Measurements from ENCODE around the gene MMUT. TPM values are rescaled to one million over a fixed set of nuclear protein-coding genes. Genes with fewer than 3 reads are reported as not detected.
A peak's percentile ranks its signal among the peaks of the same experiment; 100 is the strongest.
"Not testable (repeated sequence)": the region's sequence is repeated elsewhere in the genome, so short reads cannot be mapped to it uniquely, and the experiment has no call there.

MMUT gene
- total and polyA plus RNA-seq, 5 donors, result 19.8 to 34.3 (median 27.5) TPM

GRCh38 chr6:49479308-49479970, 16.4 kb upstream of the MMUT start:
- Histone ChIP-seq H3K27me3 (ENCODE audit: control insufficient read depth, insufficient read depth) (no peaks in the 10 kb centered on the region), H3K4me1 (ENCODE audit: control insufficient read depth, insufficient read depth, low read length) (no peaks in the 10 kb centered on the region), H3K27ac (ENCODE audit: low read length) (no peak overlapping the region), H3K4me3 (ENCODE audit: low read length) (no peak overlapping the region), H3K9me3 (ENCODE audit: control insufficient read depth, low read length) (no peaks in the 10 kb centered on the region)
- intact Hi-C loops (cut with DNase I), result no loop called here
- WGBS, result 86% methylated on average over 3 of the region's 3 CpGs
- DNase-seq (no peak), ATAC-seq (no peak)

DNA sequence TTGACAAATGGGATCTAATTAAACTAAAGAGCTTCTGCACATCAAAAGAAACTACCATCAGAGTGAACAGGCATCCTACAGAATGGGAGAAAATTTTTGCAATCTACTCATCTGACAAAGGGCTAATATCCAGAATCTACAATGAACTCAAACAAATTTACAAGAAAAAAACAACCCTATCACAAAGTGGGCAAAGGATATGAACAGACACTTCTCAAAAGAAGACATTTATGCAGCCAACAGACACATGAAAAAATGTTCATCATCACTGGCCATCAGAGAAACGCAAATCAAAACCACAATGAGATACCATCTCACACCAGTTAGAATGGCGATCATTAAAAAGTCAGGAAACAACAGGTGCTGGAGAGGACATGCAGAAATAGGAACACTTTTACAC, 13.5 kb upstream of the MMUT start:
- ATAC-seq; H3K27ac ChIP-seq (ENCODE audit: low read length); intact Hi-C loops (cut with DNase I); H3K9me3 ChIP-seq (ENCODE audit: control insufficient read depth, low read length); H3K4me3 ChIP-seq (ENCODE audit: low read length); H3K4me1 ChIP-seq (ENCODE audit: control insufficient read depth, insufficient read depth, low read length); H3K27me3 ChIP-seq (ENCODE audit: control insufficient read depth, insufficient read depth); DNase-seq: not testable (repeated sequence)
- WGBS, result 96% methylated on average over 2 of the region's 2 CpGs

GRCh38 chr6:49468042-49468441, 5.0 kb upstream of the MMUT start:
- Histone ChIP-seq H3K27me3 (ENCODE audit: control insufficient read depth, insufficient read depth) (no peaks in the 10 kb centered on the region), H3K9me3 (ENCODE audit: control insufficient read depth, low read length) (no peaks in the 10 kb centered on the region), H3K27ac (ENCODE audit: low read length) (no peak overlapping the region), H3K4me3 (ENCODE audit: low read length) (no peak overlapping the region), H3K4me1 (ENCODE audit: control insufficient read depth, insufficient read depth, low read length) (no peaks in the 10 kb centered on the region)
- ATAC-seq (no peak), DNase-seq (no peak)
- intact Hi-C loops (cut with DNase I), result no loop called here
- 95% methylated on average over 9 of the region's 9 CpGs for WGBS

- Histone ChIP-seq H3K9me3 (ENCODE audit: control insufficient read depth, low read length) (no peaks in the 10 kb centered on the region), H3K4me1 (ENCODE audit: control insufficient read depth, insufficient read depth, low read length) (no peaks in the 10 kb centered on the region), H3K4me3 (ENCODE audit: low read length) (no peak overlapping the region), H3K27me3 (ENCODE audit: control insufficient read depth, insufficient read depth) (no peaks in the 10 kb centered on the region), H3K27ac (ENCODE audit: low read length) (no peak overlapping the region)
- DNase-seq (no peak), ATAC-seq (no peak)
- intact Hi-C loops (cut with DNase I), result no loop called here
- 93% methylated on average over 2 of the region's 2 CpGs for WGBS
These were observed 1.6 kb upstream of the MMUT start for GRCh38 chr6:49464691-49465090.

- DNase-seq (no peak), ATAC-seq (no peak)
- 2% methylated on average over 4 of the region's 4 CpGs for WGBS
- H3K9me3 ChIP-seq (ENCODE audit: control insufficient read depth, low read length), result no peaks in the 10 kb centered on the region
- no peaks in the 10 kb centered on the region for H3K27me3 ChIP-seq (ENCODE audit: control insufficient read depth, insufficient read depth)
- H3K27ac ChIP-seq (ENCODE audit: low read length), result peak overlapping the region; percentile 22
- intact Hi-C loops (cut with DNase I), result no loop called here
- peak overlapping the region; percentile 89 for H3K4me3 ChIP-seq (ENCODE audit: low read length)
- H3K4me1 ChIP-seq (ENCODE audit: control insufficient read depth, insufficient read depth, low read length), result no peaks in the 10 kb centered on the region
These were observed 537 bp upstream of the MMUT start for GRCh38 chr6:49463612-49463967.

DNA sequence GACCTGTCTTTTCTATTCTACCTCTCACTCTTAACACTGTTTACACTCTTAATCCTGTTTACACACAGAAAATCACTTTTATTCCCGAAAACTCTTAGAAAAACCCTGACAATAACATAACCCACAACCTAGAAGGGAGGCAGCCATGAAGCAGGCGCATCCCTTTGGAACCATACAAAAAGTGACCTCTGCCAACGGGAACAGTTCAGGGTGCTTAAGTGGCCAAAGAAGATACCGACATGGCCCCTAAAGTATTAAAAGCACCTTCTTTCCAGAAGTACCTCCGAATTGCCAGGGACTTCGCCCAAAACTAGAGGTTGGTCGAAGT, 490 bp downstream of the MMUT start:
- H3K4me1 ChIP-seq (ENCODE audit: control insufficient read depth, insufficient read depth, low read length), result no peaks in the 10 kb centered on the region
- intact Hi-C loops (cut with DNase I), result no loop called here
- ATAC-seq, result peak in 1 of 2 donors; percentile 28
- no peaks in the 10 kb centered on the region for H3K9me3 ChIP-seq (ENCODE audit: control insufficient read depth, low read length)
- DNase-seq, result no peak
- peak overlapping the region; percentile 90 for H3K27ac ChIP-seq (ENCODE audit: low read length)
- no peaks in the 10 kb centered on the region for H3K27me3 ChIP-seq (ENCODE audit: control insufficient read depth, insufficient read depth)
- 2% methylated on average over 7 of the region's 7 CpGs for WGBS
- peak overlapping the region; percentile 89 for H3K4me3 ChIP-seq (ENCODE audit: low read length)

- WGBS, result 32% methylated on average over 3 of the region's 3 CpGs
- Histone ChIP-seq H3K4me3 (ENCODE audit: low read length) (peak overlapping the region; percentile 89), H3K27me3 (ENCODE audit: control insufficient read depth, insufficient read depth) (no peaks in the 10 kb centered on the region), H3K27ac (ENCODE audit: low read length) (no peak overlapping the region), H3K9me3 (ENCODE audit: control insufficient read depth, low read length) (no peaks in the 10 kb centered on the region), H3K4me1 (ENCODE audit: control insufficient read depth, insufficient read depth, low read length) (no peaks in the 10 kb centered on the region)
- intact Hi-C loops (cut with DNase I), result no loop called here
- ATAC-seq (no peak), DNase-seq (no peak)
These were observed 982 bp downstream of the MMUT start for GRCh38 chr6:49462071-49462470.

DNA sequence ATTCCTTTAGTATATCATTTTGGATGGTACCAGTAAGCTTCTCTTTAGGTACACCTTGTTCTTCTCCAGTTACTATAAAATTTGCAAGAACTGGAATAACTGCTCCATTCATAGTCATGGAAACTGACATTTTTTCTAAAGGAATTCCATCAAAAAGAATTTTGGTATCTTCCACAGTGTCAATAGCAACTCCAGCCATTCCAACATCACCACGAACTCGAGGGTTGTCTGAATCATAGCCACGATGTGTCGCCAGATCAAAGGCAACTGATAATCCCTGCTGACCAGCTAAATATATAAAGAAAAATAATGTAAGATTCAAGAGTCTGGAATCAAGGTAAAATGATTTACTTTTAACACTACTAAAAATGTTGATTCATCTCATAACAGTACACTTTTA, 5.3 kb downstream of the MMUT start:
- no peaks in the 10 kb centered on the region for H3K9me3 ChIP-seq (ENCODE audit: control insufficient read depth, low read length)
- no peaks in the 10 kb centered on the region for H3K4me1 ChIP-seq (ENCODE audit: control insufficient read depth, insufficient read depth, low read length)
- ATAC-seq (no peak), DNase-seq (no peak)
- no peaks in the 10 kb centered on the region for H3K27me3 ChIP-seq (ENCODE audit: control insufficient read depth, insufficient read depth)
- no peak overlapping the region for H3K27ac ChIP-seq (ENCODE audit: low read length)
- intact Hi-C loops (cut with DNase I), result no loop called here
- 68% methylated on average over 4 of the region's 4 CpGs for WGBS
- H3K4me3 ChIP-seq (ENCODE audit: low read length), result no peak overlapping the region

DNA sequence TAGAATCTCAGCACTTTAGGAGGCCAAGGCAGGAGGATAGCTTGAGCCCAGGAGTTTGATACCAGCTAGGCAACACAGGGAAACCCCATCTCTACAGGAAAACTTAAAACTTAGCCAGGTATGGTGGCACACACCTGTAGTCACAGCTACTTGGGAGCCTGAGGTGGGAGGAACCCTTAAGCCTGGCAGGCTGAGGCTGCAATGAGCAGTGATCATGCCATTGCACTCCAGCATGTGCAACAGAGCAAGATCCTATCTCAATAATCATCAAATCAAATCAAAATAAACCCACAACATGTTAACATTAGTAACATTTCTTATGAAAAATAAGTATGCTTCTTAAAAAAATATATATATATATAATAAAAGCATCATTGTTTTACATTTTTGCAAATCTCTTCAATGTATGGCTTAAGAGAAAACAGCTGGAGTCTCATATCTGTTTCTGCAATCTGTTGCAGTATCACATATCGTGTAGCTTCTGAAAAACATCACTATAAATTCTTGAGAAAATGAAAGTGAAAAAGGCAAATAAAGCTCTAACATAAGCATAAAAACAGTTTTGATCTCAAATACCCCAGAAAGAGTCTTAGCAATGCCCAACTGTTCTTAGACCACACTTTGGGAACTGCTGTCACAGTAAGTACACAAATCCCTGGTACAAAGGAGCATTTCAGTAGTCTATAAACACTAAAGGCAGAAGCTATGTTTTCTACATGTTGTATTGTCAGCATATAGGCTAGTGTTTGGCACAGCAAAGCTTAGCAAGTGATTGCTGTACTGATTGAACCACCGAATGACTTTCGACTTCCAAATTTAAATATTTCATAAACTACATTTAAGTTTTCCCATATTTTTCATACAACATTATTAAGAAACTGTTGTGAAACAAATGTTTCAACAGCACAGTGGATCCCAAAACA, 8.0 kb downstream of the MMUT start:
- Histone ChIP-seq H3K4me1 (ENCODE audit: control insufficient read depth, insufficient read depth, low read length) (no peaks in the 10 kb centered on the region), H3K4me3 (ENCODE audit: low read length) (no peak overlapping the region), H3K9me3 (ENCODE audit: control insufficient read depth, low read length) (no peaks in the 10 kb centered on the region), H3K27me3 (ENCODE audit: control insufficient read depth, insufficient read depth) (no peaks in the 10 kb centered on the region), H3K27ac (ENCODE audit: low read length) (no peak overlapping the region)
- 95% methylated on average over 3 of the region's 3 CpGs for WGBS
- ATAC-seq, result no peak
- no peak for DNase-seq
- intact Hi-C loops (cut with DNase I), result no loop called here

DNA sequence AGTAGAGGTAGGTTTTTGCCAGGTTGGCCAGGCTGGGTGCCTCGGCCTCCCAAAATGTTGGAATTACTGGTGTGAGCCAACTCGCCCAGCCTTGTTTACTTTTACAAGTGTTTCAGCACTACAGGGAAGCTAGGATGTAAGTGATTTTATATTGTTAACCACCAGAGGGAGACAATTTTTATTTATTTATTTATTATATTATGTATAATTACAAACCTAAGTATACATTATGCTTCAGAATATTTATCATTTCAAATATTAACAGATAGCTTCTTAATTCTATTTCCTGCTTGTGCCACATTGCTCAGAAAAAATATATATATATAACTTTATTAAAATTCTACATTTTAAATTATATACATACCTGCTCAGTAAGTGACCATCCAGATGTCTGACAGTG, 9.8 kb downstream of the MMUT start:
- no peaks in the 10 kb centered on the region for H3K27me3 ChIP-seq (ENCODE audit: control insufficient read depth, insufficient read depth)
- WGBS, result 92% methylated on average over 2 of the region's 2 CpGs
- no peaks in the 10 kb centered on the region for H3K9me3 ChIP-seq (ENCODE audit: control insufficient read depth, low read length)
- no peak overlapping the region for H3K27ac ChIP-seq (ENCODE audit: low read length)
- DNase-seq, result no peak
- no peak for ATAC-seq
- intact Hi-C loops (cut with DNase I), result no loop called here
- no peaks in the 10 kb centered on the region for H3K4me1 ChIP-seq (ENCODE audit: control insufficient read depth, insufficient read depth, low read length)
- no peak overlapping the region for H3K4me3 ChIP-seq (ENCODE audit: low read length)

DNA sequence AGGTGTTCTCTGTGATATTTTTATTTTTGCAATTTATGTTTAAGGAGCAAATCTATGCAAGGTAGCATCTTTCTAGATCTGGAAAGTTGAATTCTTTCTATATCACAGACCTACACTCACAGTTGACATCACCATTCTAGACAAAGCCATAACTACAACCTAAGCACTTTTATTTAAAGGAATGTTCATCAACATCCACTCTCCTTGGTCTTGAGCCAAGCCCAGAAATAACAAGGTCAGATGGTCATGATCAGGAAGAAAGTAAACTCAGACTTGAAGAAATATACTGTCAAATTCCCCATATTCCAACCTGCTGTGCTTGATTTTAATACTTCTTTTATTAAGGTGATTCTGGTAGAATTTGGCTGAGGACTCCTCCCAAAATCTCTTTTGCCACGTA, 32.2 kb downstream of the MMUT start:
- Histone ChIP-seq H3K4me1 (ENCODE audit: control insufficient read depth, insufficient read depth, low read length) (no peaks in the 10 kb centered on the region), H3K27me3 (ENCODE audit: control insufficient read depth, insufficient read depth) (no peaks in the 10 kb centered on the region), H3K9me3 (ENCODE audit: control insufficient read depth, low read length) (no peaks in the 10 kb centered on the region), H3K27ac (ENCODE audit: low read length) (no peak overlapping the region), H3K4me3 (ENCODE audit: low read length) (no peak overlapping the region)
- intact Hi-C loops (cut with DNase I), result no loop called here
- 93% methylated on average over 1 of the region's 1 CpG for WGBS
- no peak for DNase-seq
- no peak for ATAC-seq

Measured in right cardiac atrium (tissue), 5 donors.